ENCODE data around the gene SRRM3. TPM values are rescaled to one million over a fixed set of nuclear protein-coding genes. Genes with fewer than 3 reads are reported as not detected.
A peak's percentile ranks its signal among the peaks of the same experiment; 100 is the strongest.

The SRRM3 gene
- total RNA-seq, 1 donor from 2014 or later: 2.5 TPM

DNA sequence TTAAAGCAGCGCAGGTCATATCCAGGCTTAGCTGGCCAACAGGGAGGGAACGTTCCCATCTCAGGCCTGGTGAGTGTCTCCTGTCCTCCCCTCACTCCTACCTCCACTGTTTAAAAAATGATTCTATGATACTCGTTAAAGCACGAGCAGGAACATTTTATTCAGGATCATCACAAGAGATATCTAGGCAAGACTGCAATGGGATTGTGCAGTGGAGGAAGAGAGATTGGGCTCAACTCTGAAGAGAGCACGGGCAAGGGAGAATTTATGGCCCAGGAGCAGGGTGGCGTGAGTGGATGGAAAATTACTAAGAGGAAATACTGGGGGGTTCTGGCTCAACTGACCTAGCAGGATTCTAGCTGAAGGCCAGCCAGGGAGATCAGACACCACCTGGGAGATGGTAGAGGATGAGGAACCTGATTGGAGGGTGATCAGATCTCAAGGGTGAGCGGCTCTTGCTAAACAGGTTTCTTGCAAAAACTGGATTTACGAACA is 91.8 kb downstream of the SRRM3 start:
- Mint-ChIP-seq H3K36me3 (ENCODE audit: insufficient read depth) (no peaks in the 10 kb centered on the region), H3K27ac (peak overlapping the region; percentile 50), H3K4me1 (ENCODE audit: low read depth) (peaks cover 22% of the 10 kb centered on the region), H3K27me3 (peaks cover 17% of the 10 kb centered on the region), H3K4me3 (ENCODE audit: low read depth) (no peak overlapping the region), H3K9me3 (ENCODE audit: low read depth) (no peaks in the 10 kb centered on the region)
- TF ChIP-seq, protein P1, sequence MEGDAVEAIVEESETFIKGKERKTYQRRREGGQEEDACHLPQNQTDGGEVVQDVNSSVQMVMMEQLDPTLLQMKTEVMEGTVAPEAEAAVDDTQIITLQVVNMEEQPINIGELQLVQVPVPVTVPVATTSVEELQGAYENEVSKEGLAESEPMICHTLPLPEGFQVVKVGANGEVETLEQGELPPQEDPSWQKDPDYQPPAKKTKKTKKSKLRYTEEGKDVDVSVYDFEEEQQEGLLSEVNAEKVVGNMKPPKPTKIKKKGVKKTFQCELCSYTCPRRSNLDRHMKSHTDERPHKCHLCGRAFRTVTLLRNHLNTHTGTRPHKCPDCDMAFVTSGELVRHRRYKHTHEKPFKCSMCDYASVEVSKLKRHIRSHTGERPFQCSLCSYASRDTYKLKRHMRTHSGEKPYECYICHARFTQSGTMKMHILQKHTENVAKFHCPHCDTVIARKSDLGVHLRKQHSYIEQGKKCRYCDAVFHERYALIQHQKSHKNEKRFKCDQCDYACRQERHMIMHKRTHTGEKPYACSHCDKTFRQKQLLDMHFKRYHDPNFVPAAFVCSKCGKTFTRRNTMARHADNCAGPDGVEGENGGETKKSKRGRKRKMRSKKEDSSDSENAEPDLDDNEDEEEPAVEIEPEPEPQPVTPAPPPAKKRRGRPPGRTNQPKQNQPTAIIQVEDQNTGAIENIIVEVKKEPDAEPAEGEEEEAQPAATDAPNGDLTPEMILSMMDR (IDR thresholded peaks at IDR 0.05; ENCODE audit: unreplicated experiment): no peak
- DNase-seq (ENCODE audit: low spot score, unreplicated experiment): no peak

DNA sequence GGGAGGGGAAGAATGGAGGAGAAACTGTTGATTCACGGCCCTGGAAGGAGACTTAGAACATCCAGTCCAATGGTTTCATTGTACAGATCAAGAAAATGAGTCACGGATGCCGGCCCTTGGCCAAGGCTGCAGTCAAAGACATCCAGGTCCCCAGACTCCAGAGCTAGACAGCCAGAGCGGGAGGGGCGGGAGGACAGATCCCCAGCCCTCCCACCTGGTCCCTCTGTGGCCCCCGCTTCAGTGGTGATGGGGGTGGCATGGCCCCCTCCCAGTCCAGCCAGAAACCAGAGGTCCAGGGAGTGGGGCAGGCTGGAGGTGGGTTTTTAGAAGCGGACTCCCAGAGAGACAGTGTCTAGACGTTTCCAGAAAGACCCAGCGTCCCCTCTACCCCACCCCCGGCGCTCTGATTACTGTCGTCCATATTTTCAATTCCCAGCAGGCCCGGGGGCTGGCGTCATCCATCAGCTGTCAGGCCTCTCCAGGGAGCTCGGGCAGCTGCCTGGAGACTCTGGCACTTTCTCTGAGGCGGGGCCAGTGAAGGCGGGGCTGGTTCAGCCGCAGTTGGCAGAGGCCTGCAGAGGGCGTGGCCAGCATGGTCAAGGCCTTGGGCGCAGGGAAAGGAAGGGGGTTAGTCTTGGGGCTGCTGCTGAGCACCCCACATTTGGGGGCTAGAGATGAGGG is 92.8 kb downstream of the SRRM3 start:
- DNase-seq (ENCODE audit: low spot score, unreplicated experiment): no peak
- Mint-ChIP-seq H3K9me3 (ENCODE audit: low read depth) (no peaks in the 10 kb centered on the region), H3K4me1 (ENCODE audit: low read depth) (peaks cover 22% of the 10 kb centered on the region), H3K27me3 (peaks cover 13% of the 10 kb centered on the region), H3K36me3 (ENCODE audit: insufficient read depth) (no peaks in the 10 kb centered on the region), H3K27ac (no peak overlapping the region), H3K4me3 (ENCODE audit: low read depth) (no peak overlapping the region)
- TF ChIP-seq, protein P1 (IDR thresholded peaks at IDR 0.05; ENCODE audit: unreplicated experiment): no peak

DNA sequence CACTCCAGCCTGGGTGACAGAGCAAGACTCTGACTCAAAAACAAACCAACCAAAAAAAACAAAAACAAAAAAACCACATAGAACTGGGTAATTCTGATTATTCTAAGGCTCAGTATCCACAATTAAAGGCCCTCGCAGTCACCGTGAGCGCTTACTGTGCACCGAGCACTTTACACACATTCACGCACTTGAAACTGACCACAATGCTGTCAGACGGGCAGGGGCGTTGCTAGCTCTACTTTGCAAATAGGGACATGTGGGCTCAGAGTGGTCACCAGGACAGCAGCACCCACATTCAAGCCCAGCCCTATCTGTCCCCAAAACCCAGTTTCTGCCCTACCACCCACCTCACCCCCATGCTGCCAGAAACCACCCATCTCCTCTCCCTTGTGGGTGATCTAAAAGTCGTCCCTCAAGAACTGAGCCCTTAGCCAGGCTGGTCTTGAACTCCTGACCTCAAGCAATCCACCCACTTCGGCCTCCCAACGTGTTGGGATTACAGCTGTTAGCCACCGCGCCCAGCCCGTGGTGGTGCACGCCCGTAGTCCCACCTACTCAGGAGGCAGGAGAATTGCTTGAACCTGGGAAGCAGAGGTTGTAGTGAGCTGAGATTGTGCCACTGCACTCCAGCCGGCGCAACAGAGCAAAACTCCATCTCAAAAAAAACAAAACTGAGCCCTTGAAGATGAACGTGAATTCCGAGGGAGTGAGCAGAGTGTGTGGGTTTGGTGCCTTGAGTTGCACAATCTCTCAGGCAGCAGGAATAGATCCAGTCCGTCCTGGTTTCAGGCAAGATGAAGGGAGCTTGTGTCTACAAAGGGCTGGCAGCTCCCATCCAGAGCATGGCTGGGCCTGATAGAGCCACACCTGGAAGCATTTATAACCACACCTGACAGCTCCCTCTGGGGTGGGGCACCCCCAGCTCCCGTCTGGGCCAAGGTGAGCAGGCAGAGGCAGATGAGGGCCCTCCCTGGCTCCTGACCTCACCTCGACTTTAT is 95.3 kb downstream of the SRRM3 start:
- peak overlapping the region; percentile 81 for H3K27ac Mint-ChIP-seq
- peaks cover 12% of the 10 kb centered on the region for H3K4me1 Mint-ChIP-seq (ENCODE audit: low read depth)
- H3K4me3 Mint-ChIP-seq (ENCODE audit: low read depth): no peak overlapping the region
- peaks cover 4% of the 10 kb centered on the region for H3K27me3 Mint-ChIP-seq
- DNase-seq (ENCODE audit: low spot score, unreplicated experiment): no peak
- no peaks in the 10 kb centered on the region for H3K9me3 Mint-ChIP-seq (ENCODE audit: low read depth)
- no peaks in the 10 kb centered on the region for H3K36me3 Mint-ChIP-seq (ENCODE audit: insufficient read depth)
- TF ChIP-seq, protein P1 (IDR thresholded peaks at IDR 0.05; ENCODE audit: unreplicated experiment): no peak

DNA sequence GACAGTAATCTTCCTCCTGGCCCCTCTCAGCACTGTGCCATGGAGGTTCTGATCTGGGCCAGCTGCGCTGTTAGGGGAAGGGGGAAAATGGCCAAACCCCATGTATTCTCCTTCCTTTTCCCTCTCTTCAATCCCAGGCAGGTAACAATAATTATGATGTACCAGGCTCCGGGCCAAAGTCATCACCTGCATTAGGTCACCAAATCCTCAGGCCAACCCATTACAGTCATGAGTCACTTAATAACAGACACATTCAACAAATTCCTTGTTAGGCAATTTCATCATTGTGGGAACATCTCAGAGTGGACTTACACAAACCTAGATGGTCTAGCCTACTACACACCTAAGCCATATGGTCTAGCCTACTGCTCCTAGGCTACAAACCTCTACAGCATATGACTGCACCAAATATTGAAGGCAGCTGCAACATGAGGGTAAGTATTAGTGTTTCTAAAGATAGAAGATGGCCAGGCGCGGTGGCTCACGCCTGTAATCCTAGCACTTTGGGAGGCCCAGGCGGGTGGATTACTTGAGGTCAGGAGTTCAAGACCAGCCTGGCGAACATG is 98.6 kb downstream of the SRRM3 start:
- Mint-ChIP-seq H3K4me1 (ENCODE audit: low read depth) (peaks cover 19% of the 10 kb centered on the region), H3K27ac (no peak overlapping the region), H3K36me3 (ENCODE audit: insufficient read depth) (no peaks in the 10 kb centered on the region), H3K27me3 (peaks cover 4% of the 10 kb centered on the region), H3K4me3 (ENCODE audit: low read depth) (no peak overlapping the region), H3K9me3 (ENCODE audit: low read depth) (no peaks in the 10 kb centered on the region)
- DNase-seq (ENCODE audit: low spot score, unreplicated experiment): no peak
- TF ChIP-seq, protein P1 (IDR thresholded peaks at IDR 0.05; ENCODE audit: unreplicated experiment): no peak

DNA sequence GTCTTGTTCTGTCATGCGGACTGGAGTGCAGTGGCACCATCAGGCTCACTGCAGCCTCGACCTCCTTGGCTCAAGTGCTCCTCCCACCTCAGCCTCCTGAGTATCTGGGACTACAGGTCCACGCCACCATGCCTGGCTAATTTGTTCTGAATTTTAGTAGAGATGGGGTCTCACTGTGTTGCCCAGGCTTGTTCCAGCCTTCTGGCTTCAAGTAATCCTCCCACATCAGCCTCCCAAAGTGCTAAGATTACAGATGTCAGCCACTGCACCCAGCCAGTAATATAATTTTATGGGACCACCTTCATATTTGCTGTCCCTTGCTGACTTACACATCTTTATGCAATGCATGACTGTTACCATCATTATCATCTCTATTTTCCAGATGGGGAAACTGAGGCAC is 99.3 kb downstream of the SRRM3 start:
- DNase-seq (ENCODE audit: low spot score, unreplicated experiment): no peak
- no peak overlapping the region for H3K4me3 Mint-ChIP-seq (ENCODE audit: low read depth)
- H3K27me3 Mint-ChIP-seq: peaks cover 4% of the 10 kb centered on the region
- H3K9me3 Mint-ChIP-seq (ENCODE audit: low read depth): no peaks in the 10 kb centered on the region
- H3K27ac Mint-ChIP-seq: no peak overlapping the region
- peaks cover 19% of the 10 kb centered on the region for H3K4me1 Mint-ChIP-seq (ENCODE audit: low read depth)
- H3K36me3 Mint-ChIP-seq (ENCODE audit: insufficient read depth): no peaks in the 10 kb centered on the region
- TF ChIP-seq, protein P1 (IDR thresholded peaks at IDR 0.05; ENCODE audit: unreplicated experiment): no peak
